HL-60 (cell line): Measurements from ENCODE around the gene ZFAND4.
"Not testable (repeated sequence)": the region's sequence is repeated elsewhere in the genome, so short reads cannot be mapped to it uniquely, and the experiment has no call there.

Source experiments
- CTCF ChIP-seq: IDR thresholded peaks from one replicate; pipeline ENCODE4 v1.5.1; 2011; ENCODE audit warnings: low read length, control low read depth, inconsistent platforms; ENCODE audit not compliant: insufficient read depth
- GABPA ChIP-seq: IDR thresholded peaks from 2 replicates; pipeline ENCODE4 v1.6.1; 2012; ENCODE audit warnings: low read depth
- POLR2AphosphoS5 ChIP-seq: IDR thresholded peaks from 2 replicates; pipeline ENCODE4 v1.6.1; 2012; ENCODE audit warnings: low read depth
- REST ChIP-seq: IDR thresholded peaks from 2 replicates; pipeline ENCODE4 v1.6.1; 2012; ENCODE audit warnings: low read depth; ENCODE audit not compliant: insufficient replicate concordance

- TF ChIP-seq CTCF, POLR2AphosphoS5, GABPA, REST: not testable (repeated sequence)
Observed at GRCh38 chr10:45717642-45718041, 45.1 kb upstream of the ZFAND4 start.
